HepG2 (cell line): ENCODE results near the gene ABCD1. TPM values are rescaled to one million over a fixed set of nuclear protein-coding genes. Genes with fewer than 3 reads are reported as not detected.

ENCODE experiments used
- ATAD3A ChIP-seq: sonication (generic); formaldehyde crosslinking; IDR thresholded peaks from 2 replicates; pipeline ENCODE4 v1.4.0; 2020; ENCODE audit warnings: missing genetic modification reagents
- CHD4 ChIP-seq: fragments of 200-600 bp; sonication (generic); IDR thresholded peaks from 2 replicates; pipeline ENCODE4 v1.7.0; 2017; ENCODE audit warnings: mild to moderate bottlenecking, low read length, borderline replicate concordance
- EZH2 ChIP-seq: conservative IDR thresholded peaks from 2 replicates; pipeline ENCODE4 v1.6.1; 2012; ENCODE audit warnings: mild to moderate bottlenecking, low read depth, low read length, moderate library complexity
- HCFC1 ChIP-seq: fragments of 150-350 bp; IDR thresholded peaks from 2 replicates; pipeline ENCODE4 v1.6.1; 2014; ENCODE audit warnings: low read depth, low read length
- KMT2A ChIP-seq: sonication (generic); formaldehyde crosslinking; IDR thresholded peaks from 2 replicates; pipeline ENCODE4 v1.4.0; 2020; ENCODE audit warnings: missing genetic modification reagents
- MEIS1 ChIP-seq: sonication (generic); formaldehyde crosslinking; IDR thresholded peaks from 2 replicates; pipeline ENCODE4 v1.9.0; 2021; ENCODE audit warnings: mild to moderate bottlenecking, missing genetic modification reagents, moderate library complexity, borderline replicate concordance
- SATB2 ChIP-seq: sonication (generic); formaldehyde crosslinking; IDR thresholded peaks from 2 replicates; pipeline ENCODE4 v1.5.0; 2020; ENCODE audit warnings: missing genetic modification reagents
- SMAD1 ChIP-seq: sonication (generic); formaldehyde crosslinking; IDR thresholded peaks from 2 replicates; pipeline ENCODE4 v1.4.0; 2020; ENCODE audit warnings: missing genetic modification reagents, low read depth, mild to moderate bottlenecking, borderline replicate concordance
- ZNF180 ChIP-seq: sonication (generic); formaldehyde crosslinking; IDR thresholded peaks from 2 replicates; pipeline ENCODE4 v1.4.0; 2020; ENCODE audit warnings: low read depth, missing genetic modification reagents, borderline replicate concordance
- ZNF564 ChIP-seq: sonication (generic); formaldehyde crosslinking; IDR thresholded peaks from 2 replicates; pipeline ENCODE4 v1.8.1; 2023; ENCODE audit warnings: mild to moderate bottlenecking, missing genetic modification reagents
- ZSCAN29 ChIP-seq: sonication (generic); formaldehyde crosslinking; conservative IDR thresholded peaks from 2 replicates; pipeline ENCODE4 v1.4.0; 2020; ENCODE audit warnings: mild to moderate bottlenecking, missing genetic modification reagents
- polyA plus RNA-seq, 8 experiments: library from polyadenylated mRNA; depleted of rRNA in 3 of 8; stranded (reverse) in 7 of 8; unstranded in 1 of 8; fragments of >200 nt; fragmentation: Illumina TruSeq in 4 of 8; extraction: Trizol in 4 of 8; gene quantifications; 2 replicates each; pipeline versions ENCODE4 v1.2.1 to v1.2.3, GENCODE V29; 2011 to 2016; ENCODE audit warnings: low read depth in 4 of 8, missing spikeins in 1 of 8, mixed read lengths in 1 of 8; ENCODE audit not compliant: insufficient read depth in 1 of 8
- total RNA-seq, 5 experiments: library from RNA; depleted of rRNA; stranded (reverse); fragments of >200 nt; fragmentation: Illumina TruSeq; extraction: Trizol; gene quantifications; 2 replicates each; pipeline ENCODE4 v1.2.3, GENCODE V29; 2016; ENCODE audit warnings: low read depth in 1 of 5
- TF ChIP-seq, protein P1 (sequence below): sonication (generic); formaldehyde crosslinking; IDR thresholded peaks from 2 replicates; pipeline ENCODE4 v1.5.0; 2020; ENCODE audit warnings: mild to moderate bottlenecking, missing genetic modification reagents
- TF ChIP-seq, protein P2 (sequence below): sonication (generic); formaldehyde crosslinking; IDR thresholded peaks from 2 replicates; pipeline ENCODE4 v1.4.0; 2020; ENCODE audit warnings: missing genetic modification reagents, borderline replicate concordance
- TF ChIP-seq, protein P3 (sequence below): sonication (generic); formaldehyde crosslinking; IDR thresholded peaks from 2 replicates; pipeline ENCODE4 v1.4.0; 2020; ENCODE audit warnings: low read depth, missing genetic modification reagents
- TF ChIP-seq, protein P4 (sequence below): sonication (generic); formaldehyde crosslinking; IDR thresholded peaks from 2 replicates; pipeline ENCODE4 v1.8.0; 2022; ENCODE audit warnings: missing genetic modification reagents, low read depth, mild to moderate bottlenecking, borderline replicate concordance
- TF ChIP-seq, protein P5 (sequence below): sonication (generic); formaldehyde crosslinking; IDR thresholded peaks from 2 replicates; pipeline ENCODE4 v1.5.0; 2020; ENCODE audit warnings: missing genetic modification reagents

ABCD1 gene
- total and polyA plus RNA-seq, 2 of the 13 experiments (the other 11 are each of a cell fraction or from before 2014, with no cell fraction given) = 11.4 to 15.9 TPM

DNA sequence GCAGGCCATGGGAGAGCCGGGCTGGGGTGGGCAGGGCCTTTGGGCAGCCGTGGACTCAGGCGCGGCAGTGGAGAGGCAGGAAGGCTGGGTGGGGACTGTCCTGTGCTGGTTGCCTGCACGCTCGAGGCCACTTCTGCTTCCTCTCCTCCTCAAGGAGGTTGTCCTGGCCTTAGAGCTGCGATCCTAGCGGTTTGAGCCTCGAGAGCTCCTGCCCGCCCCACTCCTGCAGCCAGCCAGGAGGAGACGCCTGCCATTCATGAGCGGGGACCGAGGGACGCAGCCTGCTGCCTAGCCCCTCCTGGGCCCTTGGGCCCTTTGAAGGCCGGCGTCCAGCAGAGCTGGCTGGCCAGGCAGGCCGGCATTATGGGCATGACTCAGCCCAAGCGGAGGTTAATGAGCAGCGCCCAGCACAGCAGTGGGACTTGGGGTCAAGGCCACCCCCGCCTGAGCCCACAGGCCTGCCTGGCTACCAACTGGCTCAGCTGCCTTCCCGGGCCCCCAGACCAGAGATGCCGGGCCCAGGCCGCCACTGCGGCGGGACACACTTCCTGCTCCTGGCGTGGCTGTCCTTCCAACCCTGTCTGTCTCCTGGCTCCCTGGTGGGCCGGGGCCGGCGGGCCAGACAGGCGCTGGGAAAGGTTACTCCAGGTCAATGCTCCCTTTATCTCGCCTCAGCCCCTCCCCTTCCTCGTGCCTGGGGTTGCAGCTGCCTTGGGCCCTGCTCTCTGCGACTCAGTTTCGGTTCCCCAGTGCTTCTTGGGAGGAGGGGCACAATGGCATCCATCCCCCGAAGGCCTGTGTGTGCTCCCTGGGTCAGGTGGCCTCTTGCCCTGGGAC is 1.8 kb downstream of the ABCD1 start (continued):
- TF ChIP-seq, protein P1, sequence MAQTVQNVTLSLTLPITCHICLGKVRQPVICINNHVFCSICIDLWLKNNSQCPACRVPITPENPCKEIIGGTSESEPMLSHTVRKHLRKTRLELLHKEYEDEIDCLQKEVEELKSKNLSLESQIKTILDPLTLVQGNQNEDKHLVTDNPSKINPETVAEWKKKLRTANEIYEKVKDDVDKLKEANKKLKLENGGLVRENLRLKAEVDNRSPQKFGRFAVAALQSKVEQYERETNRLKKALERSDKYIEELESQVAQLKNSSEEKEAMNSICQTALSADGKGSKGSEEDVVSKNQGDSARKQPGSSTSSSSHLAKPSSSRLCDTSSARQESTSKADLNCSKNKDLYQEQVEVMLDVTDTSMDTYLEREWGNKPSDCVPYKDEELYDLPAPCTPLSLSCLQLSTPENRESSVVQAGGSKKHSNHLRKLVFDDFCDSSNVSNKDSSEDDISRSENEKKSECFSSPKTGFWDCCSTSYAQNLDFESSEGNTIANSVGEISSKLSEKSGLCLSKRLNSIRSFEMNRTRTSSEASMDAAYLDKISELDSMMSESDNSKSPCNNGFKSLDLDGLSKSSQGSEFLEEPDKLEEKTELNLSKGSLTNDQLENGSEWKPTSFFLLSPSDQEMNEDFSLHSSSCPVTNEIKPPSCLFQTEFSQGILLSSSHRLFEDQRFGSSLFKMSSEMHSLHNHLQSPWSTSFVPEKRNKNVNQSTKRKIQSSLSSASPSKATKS (CRISPR knock-in tag) = no peak
- TF ChIP-seq SATB2 (CRISPR knock-in tag) (no peak), EZH2 (no peak), KMT2A (CRISPR knock-in tag) (no peak), ZSCAN29 (CRISPR knock-in tag) (no peak), SMAD1 (CRISPR knock-in tag) (no peak), MEIS1 (CRISPR knock-in tag) (no peak), CHD4 (no peak), HCFC1 (no peak), ATAD3A (CRISPR knock-in tag) (no peak), ZNF564 (CRISPR knock-in tag) (no peak), ZNF180 (CRISPR knock-in tag) (no peak)
- TF ChIP-seq, protein P2, sequence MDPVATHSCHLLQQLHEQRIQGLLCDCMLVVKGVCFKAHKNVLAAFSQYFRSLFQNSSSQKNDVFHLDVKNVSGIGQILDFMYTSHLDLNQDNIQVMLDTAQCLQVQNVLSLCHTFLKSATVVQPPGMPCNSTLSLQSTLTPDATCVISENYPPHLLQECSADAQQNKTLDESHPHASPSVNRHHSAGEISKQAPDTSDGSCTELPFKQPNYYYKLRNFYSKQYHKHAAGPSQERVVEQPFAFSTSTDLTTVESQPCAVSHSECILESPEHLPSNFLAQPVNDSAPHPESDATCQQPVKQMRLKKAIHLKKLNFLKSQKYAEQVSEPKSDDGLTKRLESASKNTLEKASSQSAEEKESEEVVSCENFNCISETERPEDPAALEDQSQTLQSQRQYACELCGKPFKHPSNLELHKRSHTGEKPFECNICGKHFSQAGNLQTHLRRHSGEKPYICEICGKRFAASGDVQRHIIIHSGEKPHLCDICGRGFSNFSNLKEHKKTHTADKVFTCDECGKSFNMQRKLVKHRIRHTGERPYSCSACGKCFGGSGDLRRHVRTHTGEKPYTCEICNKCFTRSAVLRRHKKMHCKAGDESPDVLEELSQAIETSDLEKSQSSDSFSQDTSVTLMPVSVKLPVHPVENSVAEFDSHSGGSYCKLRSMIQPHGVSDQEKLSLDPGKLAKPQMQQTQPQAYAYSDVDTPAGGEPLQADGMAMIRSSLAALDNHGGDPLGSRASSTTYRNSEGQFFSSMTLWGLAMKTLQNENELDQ (CRISPR knock-in tag) = no peak
- TF ChIP-seq, protein P3, sequence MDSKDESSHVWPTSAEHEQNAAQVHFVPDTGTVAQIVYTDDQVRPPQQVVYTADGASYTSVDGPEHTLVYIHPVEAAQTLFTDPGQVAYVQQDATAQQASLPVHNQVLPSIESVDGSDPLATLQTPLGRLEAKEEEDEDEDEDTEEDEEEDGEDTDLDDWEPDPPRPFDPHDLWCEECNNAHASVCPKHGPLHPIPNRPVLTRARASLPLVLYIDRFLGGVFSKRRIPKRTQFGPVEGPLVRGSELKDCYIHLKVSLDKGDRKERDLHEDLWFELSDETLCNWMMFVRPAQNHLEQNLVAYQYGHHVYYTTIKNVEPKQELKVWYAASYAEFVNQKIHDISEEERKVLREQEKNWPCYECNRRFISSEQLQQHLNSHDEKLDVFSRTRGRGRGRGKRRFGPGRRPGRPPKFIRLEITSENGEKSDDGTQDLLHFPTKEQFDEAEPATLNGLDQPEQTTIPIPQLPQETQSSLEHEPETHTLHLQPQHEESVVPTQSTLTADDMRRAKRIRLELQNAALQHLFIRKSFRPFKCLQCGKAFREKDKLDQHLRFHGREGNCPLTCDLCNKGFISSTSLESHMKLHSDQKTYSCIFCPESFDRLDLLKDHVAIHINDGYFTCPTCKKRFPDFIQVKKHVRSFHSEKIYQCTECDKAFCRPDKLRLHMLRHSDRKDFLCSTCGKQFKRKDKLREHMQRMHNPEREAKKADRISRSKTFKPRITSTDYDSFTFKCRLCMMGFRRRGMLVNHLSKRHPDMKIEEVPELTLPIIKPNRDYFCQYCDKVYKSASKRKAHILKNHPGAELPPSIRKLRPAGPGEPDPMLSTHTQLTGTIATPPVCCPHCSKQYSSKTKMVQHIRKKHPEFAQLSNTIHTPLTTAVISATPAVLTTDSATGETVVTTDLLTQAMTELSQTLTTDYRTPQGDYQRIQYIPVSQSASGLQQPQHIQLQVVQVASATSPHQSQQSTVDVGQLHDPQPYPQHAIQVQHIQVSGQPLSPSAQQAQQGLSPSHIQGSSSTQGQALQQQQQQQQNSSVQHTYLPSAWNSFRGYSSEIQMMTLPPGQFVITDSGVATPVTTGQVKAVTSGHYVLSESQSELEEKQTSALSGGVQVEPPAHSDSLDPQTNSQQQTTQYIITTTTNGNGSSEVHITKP (CRISPR knock-in tag) = no peak
- TF ChIP-seq, protein P4, sequence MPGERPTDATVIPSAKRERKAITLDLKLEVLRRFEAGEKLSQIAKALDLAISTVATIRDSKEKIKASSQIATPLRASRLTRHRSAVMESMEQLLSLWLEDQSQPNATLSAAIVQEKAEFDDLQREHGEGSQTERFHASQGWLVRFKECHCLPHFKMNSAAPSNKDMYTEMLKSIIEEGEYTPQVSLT (CRISPR knock-in tag) = no peak
- TF ChIP-seq, protein P5, sequence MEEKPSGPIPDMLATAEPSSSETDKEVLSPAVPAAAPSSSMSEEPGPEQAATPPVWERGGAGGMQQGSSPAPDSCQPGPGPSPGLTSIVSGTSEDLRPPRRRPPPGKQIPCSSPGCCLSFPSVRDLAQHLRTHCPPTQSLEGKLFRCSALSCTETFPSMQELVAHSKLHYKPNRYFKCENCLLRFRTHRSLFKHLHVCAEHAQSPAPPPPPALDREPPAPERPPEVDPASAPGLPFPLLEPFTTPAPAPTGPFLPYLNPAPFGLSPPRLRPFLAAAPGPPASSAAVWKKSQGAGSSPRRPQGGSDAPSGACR (CRISPR knock-in tag) = peak; percentile 91
